Neural progenitor cell (in vitro differentiated cells): ENCODE data around the gene ABCC6.

Experiments used
- CTCF ChIP-seq: fragments of 200-600 bp; sonication (generic); IDR thresholded peaks from 2 replicates; pipeline ENCODE4 v1.5.1; 2017; ENCODE audit warnings: antibody characterized with exemption, mild to moderate bottlenecking
- EZH2 ChIP-seq: fragments of 200-600 bp; sonication (generic); IDR thresholded peaks from 2 replicates; pipeline ENCODE4 v1.6.1; 2017; ENCODE audit warnings: antibody characterized with exemption, mild to moderate bottlenecking, moderate library complexity

GRCh38 chr16:16126896-16127295 lies 96.4 kb downstream of the ABCC6 start:
- TF ChIP-seq CTCF = no peak
- TF ChIP-seq EZH2 = no peak
